Transverse colon (tissue), 4 donors: ENCODE measurements around the gene TMBIM4.

Experiments
- CTCF ChIP-seq, 5 experiments: fragments of 200-600 bp in 3 of 5; fragments of 450-650 bp in 2 of 5; sonication (generic) in 3 of 5; IDR thresholded peaks; 1 replicate in 2 of 5; 2 replicates in 3 of 5; pipeline ENCODE4 v1.5.1; 2016 to 2017; ENCODE audit warnings: antibody characterized with exemption in 5 of 5, inconsistent platforms in 3 of 5, mild to moderate bottlenecking in 2 of 5, moderate library complexity in 1 of 5
- POLR2A ChIP-seq: fragments of 450-650 bp; IDR thresholded peaks from one replicate; pipeline ENCODE4 v1.6.1; 2016; ENCODE audit warnings: antibody characterized with exemption, mild to moderate bottlenecking, moderate library complexity
- POLR2AphosphoS5 ChIP-seq, 3 donors: sonication (generic); formaldehyde crosslinking; IDR thresholded peaks; one replicate each; pipeline ENCODE4 v1.6.1; 2016; ENCODE audit warnings: antibody characterized with exemption in 3 of 3

- TF ChIP-seq POLR2AphosphoS5 (IDR thresholded peaks at IDR 0.05) (no peak), CTCF (IDR thresholded peaks at IDR 0.05) (no peak), POLR2A (no peak)
Observed at GRCh38 chr12:66210840-66211239, 41.0 kb upstream of the TMBIM4 start.
